Measurements from ENCODE around the gene PIH1D1.

Gene PIH1D1

DNA sequence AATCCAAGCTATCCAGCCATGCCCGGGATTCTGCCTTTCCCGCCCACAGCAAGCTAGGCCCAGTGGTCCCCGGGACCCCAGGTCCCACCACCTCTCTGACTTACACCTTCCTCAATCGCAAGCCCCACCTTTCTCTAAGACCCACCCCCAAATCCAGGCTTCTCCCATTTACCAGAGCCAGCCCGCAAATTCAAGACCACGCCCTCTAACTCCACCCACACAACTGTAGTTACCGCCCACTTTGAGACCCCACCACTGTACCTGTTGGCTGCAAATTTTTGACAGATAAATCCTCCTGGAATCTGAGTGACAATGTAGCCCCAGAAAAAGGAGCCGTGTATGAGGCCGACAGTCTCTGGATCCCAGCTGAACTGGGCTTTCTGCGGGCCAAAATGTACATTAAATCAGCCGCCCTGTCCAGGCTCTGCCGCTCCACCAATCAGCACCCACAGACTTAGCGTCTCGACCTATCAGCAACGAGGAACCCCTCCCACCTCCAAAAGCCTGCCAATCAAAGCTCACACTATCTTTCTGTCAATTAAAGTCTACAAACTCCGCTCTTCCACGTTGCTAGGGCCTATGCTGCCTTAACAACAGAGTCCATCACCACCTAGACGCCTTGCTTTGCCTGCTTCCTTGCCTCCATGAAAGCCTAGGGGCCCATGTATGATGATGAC lies 16.6 kb downstream of the PIH1D1 start:
- DNase-seq (ENCODE audit: low spot score), result no peak

- DNase-seq (ENCODE audit: low spot score), result no peak
Measured at GRCh38 chr19:49433240-49433901, 18.2 kb downstream of the PIH1D1 start.

DNA sequence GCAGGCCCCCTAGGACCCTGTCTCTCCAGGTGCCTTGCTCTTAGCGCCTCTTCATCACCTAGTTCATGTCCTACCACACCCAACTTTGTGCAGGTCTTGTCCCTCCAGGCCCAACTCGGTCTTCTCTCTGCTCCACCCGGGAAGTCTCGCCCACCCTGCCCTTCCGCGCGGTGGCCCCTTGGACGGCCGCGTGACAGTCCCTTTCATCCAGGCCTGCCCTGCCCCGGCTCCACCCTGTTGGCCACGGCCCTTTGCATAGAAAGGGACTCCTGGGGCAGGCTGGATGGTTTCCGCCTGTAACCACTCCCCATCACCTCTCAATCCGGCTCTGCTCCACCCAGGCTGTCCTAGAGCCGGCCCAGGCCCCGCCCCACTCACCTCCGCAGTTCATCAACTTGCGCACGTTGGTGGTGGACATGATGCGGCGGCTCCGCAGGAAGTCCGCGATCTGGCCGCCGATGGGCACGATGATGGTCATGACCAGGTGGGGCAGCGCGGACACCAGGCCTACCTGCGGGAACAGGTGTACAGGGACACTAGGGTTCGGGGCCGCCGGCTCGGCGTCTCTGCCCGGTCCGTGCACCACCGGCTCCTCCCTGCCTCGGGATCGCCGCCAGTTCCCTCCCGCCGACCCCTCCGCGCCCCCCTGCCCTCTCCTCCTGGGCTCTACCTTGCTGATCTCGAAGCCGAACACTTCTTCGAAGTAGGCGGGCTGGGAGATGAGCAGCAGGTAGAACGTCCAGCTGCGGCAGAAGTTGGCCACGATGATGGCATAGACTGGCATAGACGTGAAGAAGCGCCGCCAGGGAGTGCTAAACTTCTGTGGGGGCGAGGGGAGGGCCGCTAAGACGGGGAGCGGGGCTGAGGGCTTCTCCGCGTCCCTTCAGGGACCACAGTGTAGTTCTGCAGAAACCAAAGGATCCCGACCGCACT lies 19.2 kb downstream of the PIH1D1 start:
- no peak for DNase-seq (ENCODE audit: low spot score)

- no peak for DNase-seq (ENCODE audit: low spot score)
Measured at GRCh38 chr19:49431330-49431749, 20.3 kb downstream of the PIH1D1 start.

GRCh38 chr19:49430678-49431329 lies 20.8 kb downstream of the PIH1D1 start:
- no peak for DNase-seq (ENCODE audit: low spot score)

DNA sequence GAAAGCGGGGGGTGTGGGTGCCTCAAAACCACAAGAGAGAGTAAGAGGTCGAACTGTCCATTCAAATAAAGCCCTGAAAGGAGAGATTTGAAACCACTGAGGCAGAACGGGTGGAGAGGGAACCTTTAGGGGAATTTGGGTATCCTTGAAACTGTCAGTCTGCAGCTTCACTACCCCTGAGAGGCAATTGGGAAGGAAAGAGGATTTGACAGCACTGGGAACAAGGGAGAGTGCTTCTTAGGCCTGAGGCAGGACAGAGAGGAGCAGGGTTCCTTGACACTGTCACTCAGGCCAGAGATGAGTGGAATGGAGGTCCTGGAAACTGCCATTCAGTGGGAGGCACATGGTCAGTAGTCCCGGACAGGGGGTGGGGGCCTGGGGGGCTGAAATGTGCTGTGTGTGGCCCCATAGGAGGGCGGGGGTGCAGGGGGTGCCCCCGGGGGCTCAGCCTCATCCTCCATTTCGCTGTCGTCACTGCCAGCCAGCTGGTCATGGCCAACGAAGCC lies 21.4 kb downstream of the PIH1D1 start:
- no peak for DNase-seq (ENCODE audit: low spot score)

DNA sequence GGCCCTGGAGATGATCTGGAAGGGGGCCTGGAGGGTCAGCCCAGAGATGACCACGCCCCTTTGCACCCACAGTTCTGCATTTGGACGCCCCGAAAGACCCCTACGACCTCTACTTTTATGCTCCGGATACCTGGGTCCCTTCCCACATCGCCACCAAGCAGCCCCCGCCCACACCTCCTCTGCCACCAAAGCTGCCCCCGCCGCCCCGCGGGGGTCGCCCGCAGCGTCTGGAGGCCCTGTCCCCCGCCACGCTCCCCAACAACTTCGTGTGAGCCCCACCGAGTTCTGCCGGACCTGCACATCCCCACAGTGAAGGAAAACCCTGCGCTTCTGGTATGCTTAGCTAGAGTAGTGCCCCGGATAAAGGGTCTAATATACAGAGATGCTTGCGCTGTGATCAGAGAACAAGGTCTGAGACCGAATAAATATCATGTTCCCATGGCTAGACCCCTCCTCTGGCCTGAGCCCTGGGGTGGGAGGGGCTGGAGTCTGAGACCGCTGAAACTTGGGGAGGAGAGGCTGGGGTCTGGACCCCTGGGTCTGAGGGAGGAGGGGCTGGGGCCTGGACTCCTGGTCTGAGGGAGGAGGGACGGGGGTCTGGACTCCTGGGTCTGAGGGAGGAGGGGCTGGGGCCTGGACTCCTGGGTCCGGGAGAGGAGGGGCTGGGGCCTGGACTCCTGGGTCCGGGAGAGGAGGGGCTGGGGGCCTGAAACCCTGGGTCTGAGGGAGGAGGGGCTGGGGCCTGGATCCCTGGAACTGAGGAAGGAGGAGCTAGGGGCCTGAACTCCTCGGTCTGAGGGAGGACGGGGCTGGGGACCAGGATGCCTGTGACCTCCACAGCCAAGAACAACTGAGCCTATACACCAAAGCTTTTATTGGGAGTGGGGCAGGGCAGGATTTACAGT lies 22.8 kb downstream of the PIH1D1 start:
- no peak for DNase-seq (ENCODE audit: low spot score)

GRCh38 chr19:49427855-49428546 lies 23.6 kb downstream of the PIH1D1 start:
- DNase-seq (ENCODE audit: low spot score), result peak; percentile 73

- DNase-seq (ENCODE audit: low spot score), result no peak
Measured at GRCh38 chr19:49427339-49427738, 24.3 kb downstream of the PIH1D1 start.

- DNase-seq (ENCODE audit: low spot score), result peak; percentile 78
Measured at GRCh38 chr19:49425922-49426592, 25.6 kb downstream of the PIH1D1 start.

GRCh38 chr19:49425178-49425577 lies 26.4 kb downstream of the PIH1D1 start, which contains the start of gene GFY:
Gene GFY (plus strand): TSS chr19:49425388. CDS start chr19:49426431, 1,043 bp downstream.
- no peak for DNase-seq (ENCODE audit: low spot score)

DNA sequence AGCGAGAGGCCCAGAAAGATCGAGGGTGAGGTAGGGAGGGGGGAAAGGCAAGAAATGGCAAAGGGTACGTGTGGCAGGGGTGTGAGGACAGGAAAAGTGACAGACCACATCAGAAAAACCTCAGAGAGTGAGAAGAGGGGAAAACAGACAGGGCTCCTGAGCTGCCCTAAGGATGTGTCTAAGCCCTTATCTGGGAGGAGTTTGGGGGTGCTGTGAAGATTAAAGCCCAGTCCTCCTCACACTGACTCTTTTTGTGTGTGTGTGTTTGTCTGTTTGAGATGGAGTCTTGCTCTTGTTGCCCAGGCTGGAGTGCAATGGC lies 27.7 kb downstream of the PIH1D1 start:
- no peak for DNase-seq (ENCODE audit: low spot score)

DNA sequence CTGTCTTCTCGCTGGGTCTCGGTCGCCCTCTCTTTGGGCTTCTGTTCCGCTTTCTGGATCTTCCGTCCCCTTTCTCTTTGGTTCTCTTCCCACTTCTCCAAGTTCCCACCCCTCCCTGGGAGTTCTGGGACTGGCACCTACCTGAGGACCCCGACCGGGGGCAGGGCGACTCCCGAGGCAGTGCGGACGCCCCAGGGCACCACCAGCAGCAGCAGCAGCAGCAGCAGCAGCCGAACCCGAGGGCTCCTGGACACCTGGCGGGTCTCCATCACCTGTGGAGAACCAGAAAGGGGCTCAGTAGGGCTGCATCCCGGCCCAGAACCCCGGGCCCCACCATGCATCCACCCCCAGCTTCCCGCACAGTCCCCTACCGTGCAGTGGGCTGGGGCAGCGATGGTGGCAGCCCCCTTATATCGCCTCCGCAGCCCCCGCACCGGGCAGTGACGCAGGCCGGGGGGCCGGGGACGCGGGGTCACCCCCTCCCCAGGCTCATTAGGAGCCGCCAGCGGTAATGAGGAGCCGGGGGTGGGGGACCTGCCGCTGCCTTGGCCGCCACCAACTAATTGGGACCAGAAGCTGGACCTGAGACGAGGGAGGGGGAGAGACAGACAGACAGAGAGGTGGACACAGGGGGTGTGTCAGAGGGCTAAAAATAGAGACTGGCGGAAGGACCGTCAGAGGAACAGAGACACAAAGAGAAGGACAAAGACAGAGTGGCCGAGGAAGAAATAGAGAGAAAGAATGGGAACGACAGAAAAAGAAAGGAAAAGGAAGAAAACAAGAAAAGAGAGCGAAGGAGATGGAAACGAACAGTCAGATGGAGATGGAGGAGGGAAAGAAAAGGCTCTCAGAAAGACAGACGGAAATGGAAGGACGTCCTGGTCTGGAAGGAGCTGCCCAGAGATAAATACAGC lies 28.3 kb downstream of the PIH1D1 start, which contains the start of gene PTH2:
Gene PTH2, minus strand, starts transcription at position 371 of the 914 bp plus-strand sequence. Its CDS starts 102 bp downstream, at position 269.
- no peak for DNase-seq (ENCODE audit: low spot score)

DNA sequence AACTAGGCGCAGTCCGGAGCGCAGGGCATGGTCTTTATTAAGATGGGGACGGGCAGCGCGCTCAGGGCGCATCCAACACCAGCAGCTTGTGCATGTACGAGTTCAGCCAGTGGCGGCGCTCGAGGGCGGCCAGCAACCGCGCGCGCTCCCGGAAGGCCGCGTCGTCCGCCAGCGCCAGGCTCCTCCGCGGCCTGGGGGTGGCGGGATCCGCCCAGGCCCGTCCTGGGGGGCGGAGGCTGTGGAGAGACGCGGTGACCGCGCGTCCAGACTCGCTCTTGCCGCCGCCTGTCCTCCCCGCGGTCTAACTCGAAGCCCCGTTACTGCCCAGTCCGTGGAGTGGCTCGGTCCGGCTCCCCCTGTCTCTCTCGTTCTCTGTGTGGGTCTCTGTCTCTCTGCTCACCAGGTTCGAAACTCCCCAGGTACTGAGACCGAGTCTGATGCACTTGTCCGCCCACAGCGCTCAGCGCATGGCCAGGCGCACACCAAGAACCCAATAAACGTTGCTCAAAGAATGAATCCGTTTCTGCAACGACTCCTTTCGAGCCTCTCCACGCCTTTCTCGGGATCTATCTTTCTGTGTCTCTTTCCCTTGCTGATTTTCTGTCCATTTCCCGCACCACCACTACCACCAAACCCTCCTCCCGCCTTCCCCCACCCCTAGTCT lies 29.1 kb downstream of the PIH1D1 start:
- DNase-seq (ENCODE audit: low spot score), result peak; percentile 90

GRCh38 chr19:49421878-49422202 lies 29.8 kb downstream of the PIH1D1 start:
- no peak for DNase-seq (ENCODE audit: low spot score)

GRCh38 chr19:49421039-49421877 lies 30.4 kb downstream of the PIH1D1 start:
- peak; percentile 95 for DNase-seq (ENCODE audit: low spot score)

GRCh38 chr19:49420227-49420626 lies 31.4 kb downstream of the PIH1D1 start:
- no peak for DNase-seq (ENCODE audit: low spot score)

Measured in ecto neural progenitor cell (in vitro differentiated cells).